Left lung (tissue), 10 donors: ENCODE data around the gene ERBB2. TPM values are rescaled to one million over a fixed set of nuclear protein-coding genes. Genes with fewer than 3 reads are reported as not detected.

Source experiments
- ATAC-seq: fragments of 200-7000 bp; cut with Tn5 transposase; one replicate; pipeline ENCODE4 v1.9.1; 2020; ENCODE audit warnings: moderate library complexity
- DNase-seq, 4 donors: peaks; one replicate each; pipeline ENCODE4 v3.0.0-alpha.2; 2013 to 2020
- H3K27ac ChIP-seq, 2 donors: fragments of 200-600 bp; sonication (generic) in 1 of 2; one replicate each; pipeline versions ENCODE4 v1.5.0 to v1.8.0; 2020 to 2021
- H3K27me3 ChIP-seq, 2 donors: fragments of 200-600 bp; sonication (generic) in 1 of 2; one replicate each; pipeline versions ENCODE4 v1.5.0 to v1.8.0; 2020 to 2021
- H3K36me3 ChIP-seq, 2 donors: fragments of 200-600 bp; sonication (generic) in 1 of 2; one replicate each; pipeline versions ENCODE4 v1.5.0 to v1.8.0; 2020 to 2021
- H3K4me1 ChIP-seq, 2 donors: fragments of 200-600 bp; one replicate each; pipeline ENCODE4 v1.8.0; 2021
- H3K4me3 ChIP-seq, 2 donors: fragments of 200-600 bp; sonication (generic) in 1 of 2; one replicate each; pipeline versions ENCODE4 v1.5.0 to v1.8.0; 2020 to 2021; ENCODE audit warnings: mild to moderate bottlenecking in 1 of 2
- H3K9me3 ChIP-seq, 2 donors: fragments of 200-600 bp; sonication (generic) in 1 of 2; one replicate each; pipeline versions ENCODE4 v1.5.0 to v1.8.0; 2020 to 2021
- CTCF ChIP-seq, 2 donors: fragments of 200-600 bp; sonication (generic) in 1 of 2; IDR thresholded peaks; one replicate each; pipeline versions ENCODE4 v1.5.0 to v1.8.0; 2021; ENCODE audit warnings: antibody characterized with exemption in 2 of 2
- intact Hi-C, 2 donors: fragments of 100-400 bp; cut with DNase I; formaldehyde crosslinking; loops; one replicate each; pipeline versions ENCODE4 v1.11.2 to v1.14.2; 2022
- polyA plus RNA-seq, 6 donors: library from polyadenylated mRNA; unstranded; fragments of 120-200 nt; gene quantifications; one replicate each; pipeline ENCODE4 v1.2.1, GENCODE V29; 2013; ENCODE audit not compliant: insufficient read length in 6 of 6
- total RNA-seq, 2 donors: library from RNA; stranded (reverse); fragmentation: NEBNext Ultra II Directional; extraction: Animal tissue kit (Norgen Biotek cat#: 25700); gene quantifications; one replicate each; pipeline ENCODE4 v1.2.1, GENCODE V29; 2021
- donor health status: DM: no; HTN: yes; CAD: no.
- donor health status: DM: no; HTN: no; CAD: no.

The ERBB2 gene
- total and polyA plus RNA-seq, 8 donors = 65.1 to 137 (median 107) TPM

- intact Hi-C loops = no loop called here
- peaks cover 0 to 32% of the 10 kb centered on the region in 2 donors for H3K36me3 ChIP-seq
- H3K4me1 ChIP-seq = peaks cover 14 to 15% of the 10 kb centered on the region in 2 donors
- H3K27ac ChIP-seq = no peak overlapping the region
- ATAC-seq = no peak
- no peak overlapping the region for H3K4me3 ChIP-seq
- DNase-seq = peak in 1 of 4 donors; percentile 58
- no peak for TF ChIP-seq CTCF (IDR thresholded peaks at IDR 0.05)
- no peaks in the 10 kb centered on the region for H3K27me3 ChIP-seq
- no peaks in the 10 kb centered on the region for H3K9me3 ChIP-seq
Observed at GRCh38 chr17:39684369-39685192, 15.3 kb upstream of the ERBB2 start.

- Histone ChIP-seq H3K9me3 (no peaks in the 10 kb centered on the region), H3K36me3 (peaks cover 0 to 21% of the 10 kb centered on the region in 2 donors), H3K27ac (peak overlapping the region; percentile 94 to 95), H3K4me1 (peaks cover 14 to 15% of the 10 kb centered on the region in 2 donors), H3K4me3 (peak overlapping the region; percentile 57 to 74), H3K27me3 (peaks cover 0 to 4% of the 10 kb centered on the region in 2 donors)
- intact Hi-C loops = no loop called here
- DNase-seq = no peak
- ATAC-seq = no peak
- TF ChIP-seq CTCF (IDR thresholded peaks at IDR 0.05) = no peak
Observed at GRCh38 chr17:39687101-39687545, 12.7 kb upstream of the ERBB2 start.

- Histone ChIP-seq H3K4me1 (peaks cover 14 to 15% of the 10 kb centered on the region in 2 donors), H3K27ac (peak within 1 kb of the TSS; percentile 94 to 95), H3K9me3 (no peaks in the 10 kb centered on the region), H3K27me3 (peaks cover 0 to 4% of the 10 kb centered on the region in 2 donors), H3K36me3 (peaks cover 0 to 21% of the 10 kb centered on the region in 2 donors), H3K4me3 (peak within 1 kb of the TSS; percentile 57 to 74)
- TF ChIP-seq CTCF (IDR thresholded peaks at IDR 0.05) = no peak
- ATAC-seq = peak; percentile 94
- intact Hi-C loops = no loop called here
- DNase-seq = peak; percentile 87 to 92 (median 90)
Observed at GRCh38 chr17:39687546-39688474, 12.1 kb upstream of the ERBB2 start, which contains the start of gene PGAP3. PGAP3 (minus strand) TSS chr17:39688057; CDS start chr17:39688014, 43 bp downstream.

- intact Hi-C loops = no loop called here
- ATAC-seq = peak; percentile 18
- H3K4me1 ChIP-seq = peaks cover 14 to 15% of the 10 kb centered on the region in 2 donors
Observed at GRCh38 chr17:39688475-39688835, 11.4 kb upstream of the ERBB2 start.

More at GRCh38 chr17:39688475-39688835, 11.4 kb upstream of the ERBB2 start:
- H3K36me3 ChIP-seq = peaks cover 0 to 15% of the 10 kb centered on the region in 2 donors
- H3K27ac ChIP-seq = peak overlapping the region; percentile 94 to 95
- H3K27me3 ChIP-seq = peaks cover 0 to 4% of the 10 kb centered on the region in 2 donors
- peak in 1 of 4 donors; percentile 0 for DNase-seq
- no peak for TF ChIP-seq CTCF (IDR thresholded peaks at IDR 0.05)
- no peaks in the 10 kb centered on the region for H3K9me3 ChIP-seq
- peak overlapping the region; percentile 57 to 74 for H3K4me3 ChIP-seq
